Skin epidermis (tissue), 12 donors: ENCODE results near the gene GDF10.

Source experiments
- H3K27ac ChIP-seq, 21 experiments: fragments of 200-600 bp; sonication (generic) in 11 of 21; one replicate each; pipeline ENCODE4 v1.5.0; 2020; ENCODE audit warnings: mild to moderate bottlenecking in 3 of 21, inconsistent platforms in 2 of 21, moderate library complexity in 2 of 21
- H3K4me3 ChIP-seq, 7 experiments: fragments of 200-600 bp; sonication (generic) in 2 of 7; one replicate each; pipeline ENCODE4 v1.5.0; 2020; ENCODE audit warnings: inconsistent platforms in 2 of 7, mild to moderate bottlenecking in 2 of 7, moderate library complexity in 1 of 7

GDF10 gene

GRCh38 chr10:47360419-47361040, 60.5 kb downstream of the GDF10 start:
- H3K27ac ChIP-seq: no peak overlapping the region
- no peak overlapping the region for H3K4me3 ChIP-seq

- H3K4me3 ChIP-seq: no peak overlapping the region
Measured at GRCh38 chr10:47361293-47361692, 61.3 kb downstream of the GDF10 start.

DNA sequence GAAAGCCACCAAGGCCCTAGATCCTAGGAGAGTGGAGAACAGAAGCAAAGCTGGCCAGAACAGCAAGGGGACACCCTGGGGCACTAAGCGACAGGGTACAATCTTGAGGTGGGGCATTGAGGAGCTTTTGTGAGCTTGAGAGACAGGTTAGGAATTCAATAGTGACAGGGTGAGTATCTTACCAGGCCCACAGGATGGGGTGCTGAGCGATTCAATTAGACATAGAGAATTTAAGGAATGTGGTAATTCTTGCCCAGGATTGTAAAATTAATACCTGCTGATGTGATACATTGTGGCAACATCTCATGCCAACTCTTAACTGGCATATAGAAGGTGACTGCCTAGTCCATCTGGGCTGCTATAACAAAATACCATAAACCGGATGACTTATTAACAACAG, 62.2 kb downstream of the GDF10 start:
- no peak overlapping the region for H3K4me3 ChIP-seq
- H3K27ac ChIP-seq: no peak overlapping the region

More at GRCh38 chr10:47361293-47361692, 61.3 kb downstream of the GDF10 start:
- no peak overlapping the region for H3K27ac ChIP-seq
